HepG2 (cell line): ENCODE data around the gene NELFB. TPM values are rescaled to one million over a fixed set of nuclear protein-coding genes. Genes with fewer than 3 reads are reported as not detected.

Experiments used
- ARID2 ChIP-seq: sonication (generic); formaldehyde crosslinking; IDR thresholded peaks from 2 replicates; pipeline ENCODE4 v1.8.1; 2022; ENCODE audit warnings: mild to moderate bottlenecking, missing genetic modification reagents, borderline replicate concordance
- BHLHE40 ChIP-seq: IDR thresholded peaks from 2 replicates; pipeline ENCODE4 v1.6.1; 2011; ENCODE audit warnings: low read length, improper control_type of control experiment
- FOXM1 ChIP-seq: sonication (generic); formaldehyde crosslinking; IDR thresholded peaks from 2 replicates; pipeline ENCODE4 v1.5.0; 2020; ENCODE audit warnings: missing genetic modification reagents
- HCFC1 ChIP-seq: fragments of 150-350 bp; IDR thresholded peaks from 2 replicates; pipeline ENCODE4 v1.6.1; 2014; ENCODE audit warnings: low read depth, low read length
- MAFF ChIP-seq: IDR thresholded peaks from 2 replicates; pipeline ENCODE4 v1.6.1; 2011; ENCODE audit warnings: low read depth, low read length, improper control_type of control experiment
- MIER2 ChIP-seq: IDR thresholded peaks from 2 replicates; pipeline ENCODE4 v1.6.1; 2016; ENCODE audit warnings: missing biosample characterization, missing genetic modification reagents
- NFYB ChIP-seq: sonication (generic); formaldehyde crosslinking; IDR thresholded peaks from 2 replicates; pipeline ENCODE4 v1.4.0; 2020; ENCODE audit warnings: missing genetic modification reagents
- NR1H2 ChIP-seq: sonication (generic); formaldehyde crosslinking; IDR thresholded peaks from 2 replicates; pipeline ENCODE4 v1.8.1; 2022; ENCODE audit warnings: low read depth, missing genetic modification reagents, borderline replicate concordance
- PATZ1 ChIP-seq: sonication (generic); formaldehyde crosslinking; IDR thresholded peaks from 2 replicates; pipeline ENCODE4 v1.4.0; 2020; ENCODE audit warnings: missing genetic modification reagents
- PAXIP1 ChIP-seq: sonication (generic); formaldehyde crosslinking; conservative IDR thresholded peaks from 2 replicates; pipeline ENCODE4 v1.4.0; 2020; ENCODE audit warnings: mild to moderate bottlenecking, missing genetic modification reagents, moderate library complexity
- POGZ ChIP-seq: sonication (generic); formaldehyde crosslinking; IDR thresholded peaks from 2 replicates; pipeline ENCODE4 v1.4.0; 2020; ENCODE audit warnings: mild to moderate bottlenecking, missing genetic modification reagents
- SIX1 ChIP-seq: sonication (generic); formaldehyde crosslinking; IDR thresholded peaks from 2 replicates; pipeline ENCODE4 v1.4.0; 2020; ENCODE audit warnings: missing genetic modification reagents, borderline replicate concordance
- SNAPC2 ChIP-seq: sonication (generic); formaldehyde crosslinking; IDR thresholded peaks from 2 replicates; pipeline ENCODE4 v1.8.1; 2022; ENCODE audit warnings: mild to moderate bottlenecking, missing genetic modification reagents
- STAT5B ChIP-seq: sonication (generic); formaldehyde crosslinking; IDR thresholded peaks from 2 replicates; pipeline ENCODE4 v1.4.0; 2020; ENCODE audit warnings: missing genetic modification reagents
- ZFP37 ChIP-seq: sonication (generic); formaldehyde crosslinking; IDR thresholded peaks from 2 replicates; pipeline ENCODE4 v1.4.0; 2020; ENCODE audit warnings: missing genetic modification reagents, borderline replicate concordance
- ZNF224 ChIP-seq: sonication (generic); formaldehyde crosslinking; IDR thresholded peaks from 2 replicates; pipeline ENCODE4 v1.5.0; 2020; ENCODE audit warnings: mild to moderate bottlenecking, missing genetic modification reagents
- ZNF280B ChIP-seq: sonication (generic); formaldehyde crosslinking; IDR thresholded peaks from 2 replicates; pipeline ENCODE4 v1.5.0; 2020; ENCODE audit warnings: missing genetic modification reagents, mild to moderate bottlenecking, borderline replicate concordance
- ZNF337 ChIP-seq: sonication (generic); formaldehyde crosslinking; IDR thresholded peaks from 2 replicates; pipeline ENCODE4 v1.5.1; 2020; ENCODE audit warnings: missing genetic modification reagents, low read depth, mild to moderate bottlenecking, borderline replicate concordance
- ZNF710 ChIP-seq: sonication (generic); formaldehyde crosslinking; IDR thresholded peaks from 2 replicates; pipeline ENCODE4 v1.5.0; 2020; ENCODE audit warnings: mild to moderate bottlenecking, missing genetic modification reagents, borderline replicate concordance
- ZNF839 ChIP-seq: sonication (generic); formaldehyde crosslinking; IDR thresholded peaks from 2 replicates; pipeline ENCODE4 v1.4.0; 2020; ENCODE audit warnings: missing genetic modification reagents, mild to moderate bottlenecking, borderline replicate concordance
- polyA plus RNA-seq, 8 experiments: library from polyadenylated mRNA; depleted of rRNA in 3 of 8; stranded (reverse) in 7 of 8; unstranded in 1 of 8; fragments of >200 nt; fragmentation: Illumina TruSeq in 4 of 8; extraction: Trizol in 4 of 8; gene quantifications; 2 replicates each; pipeline versions ENCODE4 v1.2.1 to v1.2.3, GENCODE V29; 2011 to 2016; ENCODE audit warnings: low read depth in 4 of 8, missing spikeins in 1 of 8, mixed read lengths in 1 of 8; ENCODE audit not compliant: insufficient read depth in 1 of 8
- total RNA-seq, 5 experiments: library from RNA; depleted of rRNA; stranded (reverse); fragments of >200 nt; fragmentation: Illumina TruSeq; extraction: Trizol; gene quantifications; 2 replicates each; pipeline ENCODE4 v1.2.3, GENCODE V29; 2016; ENCODE audit warnings: low read depth in 1 of 5

NELFB gene
- total and polyA plus RNA-seq, 2 of the 13 experiments (the other 11 are each of a cell fraction or from before 2014, with no cell fraction given) = 26.5 to 45.8 TPM

- TF ChIP-seq MIER2 (no peak), MAFF (no peak), POGZ (CRISPR knock-in tag) (no peak), HCFC1 (peak; percentile 37), NR1H2 (CRISPR knock-in tag) (no peak), ZNF280B (CRISPR knock-in tag) (no peak), ARID2 (CRISPR knock-in tag) (no peak), ZFP37 (no peak), NFYB (CRISPR knock-in tag) (peak; percentile 70), FOXM1 (CRISPR knock-in tag) (no peak), ZNF710 (CRISPR knock-in tag) (no peak), ZNF839 (CRISPR knock-in tag) (no peak), STAT5B (CRISPR knock-in tag) (no peak), BHLHE40 (no peak), PATZ1 (no peak; the same call in 1 of the 2 replicates), PAXIP1 (CRISPR knock-in tag) (peak; percentile 39; the same call in 1 of the 2 replicates), ZNF337 (CRISPR knock-in tag) (no peak), SNAPC2 (CRISPR knock-in tag) (no peak), SIX1 (no peak), ZNF224 (no peak)
Measured at GRCh38 chr9:137223078-137223970, 31.8 kb upstream of the NELFB start (continued).
